ENCODE measurements around the gene SMARCAL1.
A peak's percentile ranks its signal among the peaks of the same experiment; 100 is the strongest.

The SMARCAL1 gene

DNA sequence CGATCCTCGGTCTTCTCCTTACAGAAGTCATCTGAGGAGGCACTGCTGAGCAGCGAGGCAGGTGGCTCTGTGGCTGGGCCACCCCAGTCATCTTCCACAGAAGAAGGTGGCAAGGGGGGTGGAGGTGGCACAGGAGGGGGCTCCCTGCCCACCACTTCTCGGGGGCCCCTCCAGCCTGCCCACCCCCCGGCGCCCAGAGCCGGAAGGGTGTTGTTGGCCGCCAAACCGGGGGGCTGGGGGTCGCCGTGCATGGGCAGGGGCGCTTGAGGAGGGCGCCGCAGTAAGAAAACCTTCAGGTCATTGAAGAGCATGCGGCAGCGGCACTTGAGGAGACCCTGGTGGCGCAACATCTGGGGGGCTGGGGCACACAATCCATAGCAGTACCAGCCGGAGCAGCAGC lies 42.5 kb upstream of the SMARCAL1 start:
- Histone ChIP-seq H3K27me3 (replicated peaks) (no peaks in the 10 kb centered on the region), H3K4me3 (ENCODE audit: low read depth, low read length) (no peak overlapping the region), H3K27ac (no peak overlapping the region), H3K36me3 (replicated peaks) (no peaks in the 10 kb centered on the region)
- in situ Hi-C loops (cut with HindIII; ENCODE audit: low pct_ligation_motif_present, low sequenced_read_pairs) = no loop called here
- TF ChIP-seq, protein P1, sequence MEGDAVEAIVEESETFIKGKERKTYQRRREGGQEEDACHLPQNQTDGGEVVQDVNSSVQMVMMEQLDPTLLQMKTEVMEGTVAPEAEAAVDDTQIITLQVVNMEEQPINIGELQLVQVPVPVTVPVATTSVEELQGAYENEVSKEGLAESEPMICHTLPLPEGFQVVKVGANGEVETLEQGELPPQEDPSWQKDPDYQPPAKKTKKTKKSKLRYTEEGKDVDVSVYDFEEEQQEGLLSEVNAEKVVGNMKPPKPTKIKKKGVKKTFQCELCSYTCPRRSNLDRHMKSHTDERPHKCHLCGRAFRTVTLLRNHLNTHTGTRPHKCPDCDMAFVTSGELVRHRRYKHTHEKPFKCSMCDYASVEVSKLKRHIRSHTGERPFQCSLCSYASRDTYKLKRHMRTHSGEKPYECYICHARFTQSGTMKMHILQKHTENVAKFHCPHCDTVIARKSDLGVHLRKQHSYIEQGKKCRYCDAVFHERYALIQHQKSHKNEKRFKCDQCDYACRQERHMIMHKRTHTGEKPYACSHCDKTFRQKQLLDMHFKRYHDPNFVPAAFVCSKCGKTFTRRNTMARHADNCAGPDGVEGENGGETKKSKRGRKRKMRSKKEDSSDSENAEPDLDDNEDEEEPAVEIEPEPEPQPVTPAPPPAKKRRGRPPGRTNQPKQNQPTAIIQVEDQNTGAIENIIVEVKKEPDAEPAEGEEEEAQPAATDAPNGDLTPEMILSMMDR (IDR thresholded peaks at IDR 0.05; ENCODE audit: low read depth, low read length, missing control alignments) = no peak
- DNase-seq = no peak

DNA sequence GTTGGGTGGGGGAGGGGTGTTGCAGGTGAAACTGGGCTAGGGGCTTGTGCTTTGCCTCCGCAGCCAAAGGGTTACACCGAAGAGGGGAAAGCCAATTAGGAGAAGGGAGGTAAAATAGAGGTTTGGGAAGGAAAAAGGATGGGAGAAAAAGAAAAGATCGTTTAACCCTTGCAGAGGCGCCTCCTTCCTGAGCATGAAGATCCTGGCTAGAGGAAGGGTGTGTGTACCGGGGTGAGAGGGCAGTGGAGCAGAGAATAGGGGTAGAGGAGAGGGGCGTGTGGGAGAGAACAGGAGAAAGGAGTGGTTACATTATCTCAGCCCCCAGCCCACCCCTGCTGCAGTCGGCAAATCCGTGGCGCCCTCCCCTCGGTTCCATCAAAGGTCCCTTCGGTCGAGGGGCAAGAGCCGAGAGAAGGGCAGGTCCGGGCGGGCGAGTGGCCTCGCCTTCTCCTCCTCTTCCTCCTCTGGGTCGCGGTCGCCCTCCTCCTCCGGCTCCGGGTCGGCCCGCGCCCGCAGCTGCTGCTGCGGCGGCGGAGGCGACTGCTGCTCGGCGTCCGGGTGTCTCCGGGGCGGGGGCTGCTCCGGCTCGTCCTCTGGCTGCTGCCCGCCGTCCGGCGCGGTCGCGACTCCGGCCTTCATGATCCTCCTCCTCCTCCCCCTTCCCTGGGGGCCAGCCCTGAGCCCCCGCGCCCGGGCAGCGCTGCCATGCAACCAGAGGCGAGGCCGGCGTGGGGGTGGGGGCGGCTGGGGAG lies 41.1 kb upstream of the SMARCAL1 start:
- no peak overlapping the region for H3K27ac ChIP-seq
- H3K4me3 ChIP-seq (ENCODE audit: low read depth, low read length) = peak overlapping the region; percentile 68
- no peak for DNase-seq
- no peaks in the 10 kb centered on the region for H3K27me3 ChIP-seq (replicated peaks)
- in situ Hi-C loops (cut with HindIII; ENCODE audit: low pct_ligation_motif_present, low sequenced_read_pairs) = no loop called here
- no peaks in the 10 kb centered on the region for H3K36me3 ChIP-seq (replicated peaks)
- TF ChIP-seq, protein P1 (IDR thresholded peaks at IDR 0.05; ENCODE audit: low read depth, low read length, missing control alignments) = no peak

DNA sequence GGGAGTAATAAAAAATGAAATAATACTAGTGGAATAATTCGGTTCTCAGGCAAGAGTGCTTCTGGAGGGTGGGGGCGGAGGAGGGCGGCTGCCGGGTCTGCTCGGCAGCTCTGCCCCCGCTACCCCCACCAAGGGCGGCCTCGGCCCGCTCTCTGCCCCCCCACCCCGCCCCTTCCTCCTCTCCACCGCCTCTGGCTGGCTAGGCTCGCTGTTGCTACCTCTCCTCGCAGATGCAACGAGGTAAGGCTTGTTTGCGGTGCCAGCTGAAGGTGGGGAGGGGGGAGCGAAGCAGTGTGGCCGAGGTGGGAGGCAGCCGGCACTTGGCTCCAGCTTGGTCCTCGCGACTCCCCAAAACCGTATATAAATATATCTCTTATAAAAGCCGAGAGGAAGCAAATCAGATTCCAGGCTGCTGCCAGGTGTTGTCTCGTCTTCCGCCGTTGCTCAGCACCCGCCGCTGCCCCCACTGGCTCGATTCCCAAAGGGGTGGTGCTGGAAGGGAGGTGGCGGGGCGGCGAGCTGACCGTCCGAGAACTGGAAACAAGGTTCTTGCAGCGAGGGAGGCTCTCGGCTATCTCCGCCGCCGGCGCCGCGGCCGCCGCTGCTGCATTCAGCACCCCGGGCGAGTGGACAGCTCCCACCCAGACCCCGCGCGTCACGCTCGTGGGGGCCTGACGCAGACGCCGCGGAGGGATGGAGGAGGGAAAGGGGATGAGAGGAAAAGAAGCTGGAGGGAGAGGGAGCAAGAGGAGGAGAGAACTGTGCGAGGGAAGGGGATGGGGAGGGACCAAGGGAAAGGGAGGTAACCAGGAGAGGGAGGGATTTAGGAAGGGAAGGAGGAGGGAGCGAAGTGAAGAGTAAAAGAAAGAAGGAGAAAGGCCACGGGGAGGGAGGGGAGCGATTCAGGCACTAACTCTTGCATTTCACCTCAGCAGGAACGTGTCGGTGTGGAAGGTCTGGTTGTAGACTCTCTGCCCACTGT lies 40.3 kb upstream of the SMARCAL1 start, which contains the start of gene MARCHF4:
Gene MARCHF4 (minus strand): TSS at position 763 of the 982 bp plus-strand sequence. CDS start 2,223 bp downstream, outside the sequence.
- in situ Hi-C loops (cut with HindIII; ENCODE audit: low pct_ligation_motif_present, low sequenced_read_pairs) = no loop called here
- peak within 1 kb of the TSS; percentile 93 for H3K27ac ChIP-seq
- DNase-seq = peak; percentile 85
- no peaks in the 10 kb centered on the region for H3K27me3 ChIP-seq (replicated peaks)
- TF ChIP-seq, protein P1 (IDR thresholded peaks at IDR 0.05; ENCODE audit: low read depth, low read length, missing control alignments) = no peak
- H3K36me3 ChIP-seq (replicated peaks) = no peaks in the 10 kb centered on the region
- peak within 1 kb of the TSS; percentile 68 for H3K4me3 ChIP-seq (ENCODE audit: low read depth, low read length)

DNA sequence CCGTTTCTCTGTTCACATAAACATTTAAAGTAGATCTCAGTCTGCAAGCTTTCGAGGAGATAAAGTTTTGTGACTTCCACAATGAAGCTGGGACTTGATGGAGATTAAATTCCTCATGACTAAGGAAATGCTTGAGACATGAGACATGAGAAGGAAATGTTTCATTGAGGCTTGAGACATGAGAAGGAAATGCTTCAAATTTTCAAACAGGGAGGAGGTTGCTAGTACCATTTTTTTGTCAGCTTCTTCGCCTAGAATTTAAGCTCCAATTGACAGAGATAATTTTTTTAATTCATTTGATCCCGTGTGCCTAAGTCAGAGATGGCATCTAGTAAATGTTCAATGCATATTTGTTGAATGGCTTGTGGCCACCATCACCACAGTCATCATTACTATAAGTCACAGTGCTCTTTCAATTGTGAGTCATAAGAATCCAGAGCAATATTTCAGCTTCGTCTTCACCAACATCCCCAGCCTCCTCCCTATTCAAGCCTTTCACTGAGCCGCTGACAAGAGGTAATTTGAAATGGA lies 39.5 kb upstream of the SMARCAL1 start:
- H3K27me3 ChIP-seq (replicated peaks) = no peaks in the 10 kb centered on the region
- DNase-seq = peak; percentile 74
- H3K4me3 ChIP-seq (ENCODE audit: low read depth, low read length) = peak overlapping the region; percentile 68
- peak overlapping the region; percentile 93 for H3K27ac ChIP-seq
- in situ Hi-C loops (cut with HindIII; ENCODE audit: low pct_ligation_motif_present, low sequenced_read_pairs) = no loop called here
- no peaks in the 10 kb centered on the region for H3K36me3 ChIP-seq (replicated peaks)
- TF ChIP-seq, protein P1 (IDR thresholded peaks at IDR 0.05; ENCODE audit: low read depth, low read length, missing control alignments) = no peak

DNA sequence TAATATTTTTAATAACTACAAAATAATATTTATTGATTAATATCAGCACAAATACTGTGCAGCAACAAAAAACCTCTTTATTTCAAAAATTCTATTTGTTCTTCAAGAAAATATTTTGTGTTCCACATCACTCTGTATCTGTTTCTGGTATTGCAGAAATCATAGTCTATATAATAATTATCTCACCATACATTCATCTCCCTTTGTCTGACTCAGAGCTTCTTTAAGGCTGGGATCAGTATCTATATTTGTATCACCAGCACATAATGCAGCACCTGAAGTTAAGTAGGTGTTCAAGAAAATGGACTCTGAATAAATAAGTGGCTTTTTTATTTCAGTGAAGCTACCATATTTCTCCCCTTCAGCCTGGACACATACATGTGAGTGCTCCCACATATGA lies 38.4 kb upstream of the SMARCAL1 start:
- no peaks in the 10 kb centered on the region for H3K27me3 ChIP-seq (replicated peaks)
- in situ Hi-C loops (cut with HindIII; ENCODE audit: low pct_ligation_motif_present, low sequenced_read_pairs) = no loop called here
- no peaks in the 10 kb centered on the region for H3K36me3 ChIP-seq (replicated peaks)
- no peak for DNase-seq
- peak overlapping the region; percentile 50 for H3K27ac ChIP-seq
- H3K4me3 ChIP-seq (ENCODE audit: low read depth, low read length) = no peak overlapping the region
- TF ChIP-seq, protein P1 (IDR thresholded peaks at IDR 0.05; ENCODE audit: low read depth, low read length, missing control alignments) = no peak

All from brain microvascular endothelial cell (primary cell).